Measurements from ENCODE around the gene OR2Z1.

- no peak for TF ChIP-seq CTCF (IDR thresholded peaks at IDR 0.05; ENCODE audit: borderline replicate concordance, extremely low read depth, low read length, poor library complexity, severe bottlenecking)
- TF ChIP-seq EZH2 (IDR thresholded peaks at IDR 0.05; ENCODE audit: borderline replicate concordance, low read depth, low read length, severe bottlenecking) = no peak
Observed at GRCh38 chr19:8703223-8703622, 18.2 kb upstream of the OR2Z1 start.
